H1 (cell line): ENCODE data around the gene SLC13A2. TPM values are rescaled to one million over a fixed set of nuclear protein-coding genes. Genes with fewer than 3 reads are reported as not detected.
A peak's percentile ranks its signal among the peaks of the same experiment; 100 is the strongest.

ENCODE experiments used
- CTCF ChIA-PET: fragments of 300-600 bp; sonication (Branson Sonifier 250); formaldehyde crosslinking; loops from one replicate; lab custom pipeline; 2021; ENCODE audit not compliant: partially characterized antibody; lab: Charles Lee
- POLR2A ChIA-PET: fragments of 300-600 bp; sonication (Branson Sonifier 250); formaldehyde crosslinking; loops from one replicate; lab custom pipeline; 2021; ENCODE audit warnings: inconsistent platforms; ENCODE audit not compliant: partially characterized antibody; lab: Charles Lee
- DNase-seq, 2 experiments: peaks; one replicate each; pipeline versions ENCODE4 v3.0.0 to v3.0.0-alpha.2; 2010 to 2022; ENCODE audit warnings: low spot score in 2 of 2, low read depth in 1 of 2, mixed read lengths in 1 of 2
- FAIRE-seq: peaks from 2 replicates; lab custom pipeline; 2011; peaks lifted over from hg19 to GRCh38; lab: Jason Lieb, UNC
- H2AFZ ChIP-seq: 2 replicates; pipeline ENCODE4 v1.8.1; 2012; ENCODE audit warnings: low read length, inconsistent platforms
- H2AK5ac ChIP-seq: 2 replicates; pipeline ENCODE4 v1.6.1; 2013; ENCODE audit warnings: low read depth, low read length
- H2BK120ac ChIP-seq: replicated peaks from 2 replicates; pipeline ENCODE3; 2013; ENCODE audit warnings: low read depth, low read length, inconsistent platforms
- H2BK12ac ChIP-seq: 2 replicates; pipeline ENCODE4 v1.6.1; 2013; ENCODE audit warnings: low read depth, low read length
- H2BK15ac ChIP-seq: 2 replicates; pipeline ENCODE4 v1.6.1; 2013; ENCODE audit warnings: low read length
- H2BK20ac ChIP-seq: 2 replicates; pipeline ENCODE4 v1.6.1; 2013; ENCODE audit warnings: low read length
- H2BK5ac ChIP-seq: 2 replicates; pipeline ENCODE4 v1.6.1; 2013; ENCODE audit warnings: low read depth, low read length
- H3K14ac ChIP-seq: 2 replicates; pipeline ENCODE4 v1.6.1; 2013; ENCODE audit warnings: inconsistent platforms; ENCODE audit not compliant: insufficient read length
- H3K18ac ChIP-seq: 2 replicates; pipeline ENCODE4 v1.6.1; 2013; ENCODE audit warnings: low read length; ENCODE audit errors: extremely low read depth
- H3K23ac ChIP-seq: 2 replicates; pipeline ENCODE4 v1.6.1; 2013; ENCODE audit warnings: inconsistent platforms; ENCODE audit not compliant: insufficient read length
- H3K23me2 ChIP-seq: 2 replicates; pipeline ENCODE4 v1.6.1; 2013; ENCODE audit warnings: low read depth, low read length
- H3K27ac ChIP-seq: 2 replicates; pipeline ENCODE4 v1.6.1; 2011; ENCODE audit warnings: low read depth, low read length, inconsistent platforms
- H3K27me3 ChIP-seq, 4 experiments: replicated peaks in 1 of 4; 1 replicate in 1 of 4; 2 replicates in 3 of 4; pipeline versions ENCODE4 v1.6.1 to v1.8.1; 2011 to 2013; ENCODE audit warnings: low read length in 3 of 4, mild to moderate bottlenecking in 3 of 4, inconsistent platforms in 2 of 4, mixed read lengths in 2 of 4, moderate library complexity in 1 of 4; ENCODE audit not compliant: control insufficient read depth in 3 of 4, insufficient read depth in 3 of 4; ENCODE audit errors: extremely low read depth in 1 of 4
- H3K36me3 ChIP-seq, 4 experiments: 2 replicates each; pipeline versions ENCODE4 v1.6.1 to v1.8.1; 2011 to 2013; ENCODE audit warnings: mild to moderate bottlenecking in 4 of 4, low read length in 3 of 4, moderate library complexity in 2 of 4, control low read depth in 1 of 4, inconsistent platforms in 1 of 4; ENCODE audit not compliant: insufficient read depth in 4 of 4, control insufficient read depth in 2 of 4
- H3K4ac ChIP-seq: replicated peaks from 2 replicates; pipeline ENCODE3; 2013; ENCODE audit warnings: low read length, low read depth, mixed read lengths, inconsistent platforms; ENCODE audit not compliant: insufficient read length
- H3K4me1 ChIP-seq, 4 experiments: replicated peaks in 1 of 4; 1 replicate in 1 of 4; 2 replicates in 3 of 4; pipeline versions ENCODE4 v1.6.1 to v1.8.1; 2011 to 2013; ENCODE audit warnings: low read length in 3 of 4, inconsistent platforms in 2 of 4, mixed read lengths in 1 of 4; ENCODE audit not compliant: insufficient read depth in 4 of 4, control insufficient read depth in 3 of 4
- H3K4me2 ChIP-seq, 2 experiments: 2 replicates each; pipeline versions ENCODE4 v1.6.1 to v1.8.1; 2011 to 2013; ENCODE audit warnings: low read depth in 2 of 2, low read length in 2 of 2, control low read depth in 1 of 2, inconsistent platforms in 1 of 2, mild to moderate bottlenecking in 1 of 2; ENCODE audit not compliant: insufficient read depth in 1 of 2
- H3K4me3 ChIP-seq, 4 experiments: fragments of 200-600, 300-600 bp in 1 of 4; sonication (generic), shearing (Covaris generic), sonication (Bioruptor Twin) in 1 of 4; 2 replicates each; pipeline versions ENCODE4 v1.5.1 to v1.8.1; 2011 to 2016; ENCODE audit warnings: low read length in 4 of 4, low read depth in 3 of 4, control low read depth in 2 of 4, inconsistent platforms in 2 of 4, mild to moderate bottlenecking in 2 of 4, mixed read lengths in 1 of 4, moderate library complexity in 1 of 4; ENCODE audit not compliant: insufficient read depth in 2 of 4; ENCODE audit errors: extremely low read depth in 1 of 4
- H3K56ac ChIP-seq: replicated peaks from 2 replicates; pipeline ENCODE3; 2013; ENCODE audit warnings: low read depth, mild to moderate bottlenecking, mixed read lengths, low read length, inconsistent platforms; ENCODE audit not compliant: insufficient read length
- H3K79me1 ChIP-seq: 2 replicates; pipeline ENCODE4 v1.6.1; 2013; ENCODE audit warnings: low read depth, low read length, control low read depth
- H3K79me2 ChIP-seq, 2 experiments: 2 replicates each; pipeline versions ENCODE4 v1.6.1 to v1.8.1; 2012 to 2013; ENCODE audit warnings: low read length in 2 of 2, mild to moderate bottlenecking in 2 of 2, inconsistent platforms in 1 of 2; ENCODE audit not compliant: insufficient read depth in 2 of 2, control insufficient read depth in 1 of 2
- H3K9ac ChIP-seq, 4 experiments: replicated peaks in 1 of 4; 1 replicate in 1 of 4; 2 replicates in 3 of 4; pipeline versions ENCODE4 v1.6.1 to v1.8.1; 2011 to 2013; ENCODE audit warnings: low read depth in 3 of 4, low read length in 3 of 4, control low read depth in 2 of 4, mild to moderate bottlenecking in 2 of 4, moderate library complexity in 2 of 4, inconsistent platforms in 1 of 4; ENCODE audit errors: extremely low read depth in 1 of 4
- H3K9me3 ChIP-seq, 2 experiments: 2 replicates each; pipeline versions ENCODE4 v1.6.1 to v1.8.1; 2012 to 2013; ENCODE audit warnings: mild to moderate bottlenecking in 2 of 2, moderate library complexity in 2 of 2, control low read depth in 1 of 2, inconsistent platforms in 1 of 2, low read depth in 1 of 2, low read length in 1 of 2, mixed read lengths in 1 of 2; ENCODE audit not compliant: insufficient read depth in 2 of 2
- H4K20me1 ChIP-seq, 2 experiments: replicated peaks in 1 of 2; 2 replicates each; pipeline versions ENCODE3 to v1.8.1; 2011 to 2013; ENCODE audit warnings: inconsistent platforms in 2 of 2, low read length in 2 of 2, mild to moderate bottlenecking in 1 of 2; ENCODE audit not compliant: insufficient read depth in 2 of 2, control insufficient read depth in 1 of 2
- H4K5ac ChIP-seq: 2 replicates; pipeline ENCODE4 v1.6.1; 2013; ENCODE audit warnings: low read length, low read depth, mixed read lengths, inconsistent platforms; ENCODE audit not compliant: insufficient read length
- H4K8ac ChIP-seq: 2 replicates; pipeline ENCODE4 v1.8.0; 2013; ENCODE audit warnings: mild to moderate bottlenecking, moderate library complexity, low read length, inconsistent platforms; ENCODE audit not compliant: insufficient read depth; ENCODE audit errors: extremely low read depth
- H4K91ac ChIP-seq: replicated peaks from 2 replicates; pipeline ENCODE3; 2013; ENCODE audit warnings: low read length, mixed read lengths, inconsistent platforms; ENCODE audit not compliant: insufficient read length
- BACH1 ChIP-seq: IDR thresholded peaks from 2 replicates; pipeline ENCODE4 v1.6.1; 2012; ENCODE audit warnings: low read length, improper control_type of control experiment
- SP2 ChIP-seq: IDR thresholded peaks from 2 replicates; pipeline ENCODE4 v1.6.1; 2012; ENCODE audit warnings: mild to moderate bottlenecking, low read length, inconsistent platforms
- SP4 ChIP-seq: IDR thresholded peaks from 2 replicates; pipeline ENCODE4 v1.6.1; 2012; ENCODE audit warnings: low read length, inconsistent platforms
- WGBS, 2 experiments: shearing (Covaris generic) in 1 of 2; methylation state at CpG; one replicate each; pipeline versions ENCODE4 v1.1.6 to v1.1.7; 2013 to 2015; ENCODE audit warnings: low lambda C conversion rate in 2 of 2, mixed read lengths in 2 of 2, inconsistent platforms in 1 of 2, low coverage in 1 of 2, missing lambda C conversion rate in 1 of 2; ENCODE audit not compliant: insufficient replicate concordance in 2 of 2, insufficient coverage in 1 of 2, insufficient read length in 1 of 2; ENCODE audit errors: extremely low coverage in 1 of 2, missing lambda C conversion rate in 1 of 2; 5-methylcytosine and 5-hydroxymethylcytosine counted together
- polyA plus RNA-seq, 7 experiments: library from polyadenylated mRNA; depleted of rRNA in 3 of 7; stranded (reverse) in 5 of 7; unstranded in 2 of 7; fragments of >200 nt in 5 of 7; fragments of 200-250 nt in 2 of 7; gene quantifications; 1 replicate in 5 of 7; 2 replicates in 1 of 7; 4 replicates in 1 of 7; pipeline versions ENCODE4 v1.2.1 to v1.2.3, GENCODE V29; 2011 to 2013; ENCODE audit warnings: missing spikeins in 2 of 7, mixed read lengths in 2 of 7
- total RNA-seq: library from RNA; stranded (reverse); fragmentation: NEBNext Ultra II Directional; extraction: Animal tissue kit (Norgen Biotek cat#: 25700); gene quantifications from 2 replicates; pipeline ENCODE4 v1.2.1, GENCODE V29; 2021

Gene SLC13A2
- total and polyA plus RNA-seq, 2 of the 8 experiments (the other 6 are each of a cell fraction or from before 2014, with no cell fraction given), result not detected

DNA sequence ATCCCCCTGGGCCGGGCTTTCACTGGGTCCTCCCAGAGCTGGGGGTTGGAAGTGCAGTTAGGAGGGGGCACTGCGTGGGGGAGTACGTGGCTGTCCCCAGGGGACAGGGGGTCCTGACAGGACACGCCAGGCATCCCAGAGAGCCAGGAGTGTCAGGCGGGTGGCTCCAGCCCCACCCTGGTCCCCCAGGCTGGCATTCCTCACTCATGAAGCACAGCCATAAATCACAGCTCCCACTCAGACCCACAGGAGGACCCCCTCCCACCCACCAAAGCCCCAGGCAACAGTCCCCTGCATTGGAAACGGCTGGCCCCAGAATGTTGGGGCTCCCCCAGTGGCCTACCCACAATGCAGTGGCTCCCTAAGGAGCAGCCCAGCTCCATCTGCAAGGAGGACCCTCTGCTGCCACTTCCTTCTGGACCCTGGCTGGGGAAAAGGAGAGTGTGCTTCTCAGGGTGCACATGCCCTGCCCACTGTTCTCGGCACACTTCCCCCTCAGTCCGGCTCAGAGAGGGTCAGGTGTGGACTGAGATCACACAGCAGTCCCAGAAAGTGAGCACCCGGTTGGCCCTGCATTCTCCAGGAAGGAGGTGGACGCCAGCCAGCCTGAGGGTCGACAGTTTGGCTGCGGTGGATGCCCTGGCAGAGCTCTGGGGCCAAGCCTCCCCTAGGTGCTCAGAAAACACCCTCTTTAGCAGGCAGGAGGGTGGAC, 25.4 kb downstream of the SLC13A2 start:
- Histone ChIP-seq H3K23ac (no peak overlapping the region), H3K79me1 (no peaks in the 10 kb centered on the region), H3K27ac (no peak overlapping the region), H3K4me1 (peaks cover 0 to 34% (median 9%) of the 10 kb centered on the region in 4 experiments; a peak in 6 of 7 replicates), H3K4me3 (no peak overlapping the region), H3K23me2 (no peaks in the 10 kb centered on the region), H2AK5ac (no peak overlapping the region), H3K18ac (no peak overlapping the region; the same call in 1 of the 2 replicates), H2BK20ac (peak overlapping the region; percentile 98; the same call in 1 of the 2 replicates), H3K9me3 (no peaks in the 10 kb centered on the region), H2BK15ac (peak overlapping the region; percentile 97; the same call in 1 of the 2 replicates), H3K4me2 (no peak overlapping the region), H4K8ac (no peak overlapping the region), H2BK5ac (peak overlapping the region; percentile 7; the same call in 1 of the 2 replicates), H2AFZ (no peak overlapping the region), H4K5ac (no peak overlapping the region), H3K14ac (no peak overlapping the region), H3K56ac (no peak overlapping the region), H3K79me2 (no peaks in the 10 kb centered on the region), H3K4ac (no peak overlapping the region), H2BK12ac (peak overlapping the region; percentile 39; the same call in 1 of the 2 replicates), H3K36me3 (no peaks in the 10 kb centered on the region), H2BK120ac (no peak overlapping the region), H4K91ac (no peak overlapping the region), H3K9ac (no peak overlapping the region), H3K27me3 (no peaks in the 10 kb centered on the region), H4K20me1 (no peaks in the 10 kb centered on the region)
- WGBS, 2 experiments, result 90% methylated on average over 9 of the region's 12 CpGs; no CpG with 5 or more reads in 1 of the 2 experiments
- ChIA-PET POLR2A (interaction anchor here (1.6 kb wide), 1 partner anchor 44 kb away, joined by 4 read pairs; no protein-coding TSS in a partner anchor), CTCF (interaction anchor here (0.8 to 21.4 kb wide), 6 partner anchors 11 to 116 kb away, joined by 3 to 547 read pairs (median 4); no protein-coding TSS in a partner anchor)
- no peak for DNase-seq
- no peak for FAIRE-seq
- TF ChIP-seq BACH1, result no peak
- no peak for TF ChIP-seq SP4
- no peak for TF ChIP-seq SP2
